Stomach (tissue), 4 donors: ENCODE measurements around the gene ETF1.

Source experiments
- EP300 ChIP-seq: sonication (generic); formaldehyde crosslinking; IDR thresholded peaks from one replicate; pipeline ENCODE4 v1.6.1; 2017; ENCODE audit warnings: antibody characterized with exemption
- POLR2A ChIP-seq, 4 donors: fragments of 450-650 bp; IDR thresholded peaks; one replicate each; pipeline ENCODE4 v1.6.1; 2016; ENCODE audit warnings: antibody characterized with exemption in 4 of 4, control low read depth in 2 of 4, mild to moderate bottlenecking in 1 of 4, moderate library complexity in 1 of 4
- POLR2AphosphoS5 ChIP-seq, 3 donors: sonication (generic); formaldehyde crosslinking; IDR thresholded peaks; one replicate each; pipeline ENCODE4 v1.6.1; 2016; ENCODE audit warnings: antibody characterized with exemption in 3 of 3
- TF ChIP-seq, protein P1 (sequence below), 7 experiments: fragments of 450-650 bp in 4 of 7; fragments of 200-600 bp in 3 of 7; sonication (generic) in 3 of 7; IDR thresholded peaks; one replicate each; pipeline ENCODE4 v1.5.1; 2016 to 2019; ENCODE audit warnings: antibody characterized with exemption in 7 of 7, control low read depth in 2 of 7, mild to moderate bottlenecking in 1 of 7

DNA sequence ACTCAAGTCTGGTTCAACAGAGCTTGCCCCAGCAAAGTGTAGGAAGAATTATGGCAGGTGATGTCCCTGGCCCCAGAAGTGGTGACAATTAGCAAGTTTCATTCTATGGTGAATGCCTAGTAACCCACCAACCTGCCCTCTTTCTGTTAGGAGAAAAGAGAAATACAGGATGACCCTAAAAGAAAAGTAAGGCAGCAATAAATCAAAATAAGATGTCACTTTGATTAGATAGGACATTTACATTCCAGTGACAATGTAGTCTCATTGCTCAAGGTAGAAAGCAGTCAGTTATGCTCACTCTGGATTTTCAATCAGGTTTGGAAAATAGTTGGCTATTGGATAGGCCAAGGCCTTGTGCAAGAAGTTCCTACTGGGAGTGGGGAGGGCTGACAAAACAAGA, 37.7 kb upstream of the ETF1 start:
- TF ChIP-seq, protein P1, sequence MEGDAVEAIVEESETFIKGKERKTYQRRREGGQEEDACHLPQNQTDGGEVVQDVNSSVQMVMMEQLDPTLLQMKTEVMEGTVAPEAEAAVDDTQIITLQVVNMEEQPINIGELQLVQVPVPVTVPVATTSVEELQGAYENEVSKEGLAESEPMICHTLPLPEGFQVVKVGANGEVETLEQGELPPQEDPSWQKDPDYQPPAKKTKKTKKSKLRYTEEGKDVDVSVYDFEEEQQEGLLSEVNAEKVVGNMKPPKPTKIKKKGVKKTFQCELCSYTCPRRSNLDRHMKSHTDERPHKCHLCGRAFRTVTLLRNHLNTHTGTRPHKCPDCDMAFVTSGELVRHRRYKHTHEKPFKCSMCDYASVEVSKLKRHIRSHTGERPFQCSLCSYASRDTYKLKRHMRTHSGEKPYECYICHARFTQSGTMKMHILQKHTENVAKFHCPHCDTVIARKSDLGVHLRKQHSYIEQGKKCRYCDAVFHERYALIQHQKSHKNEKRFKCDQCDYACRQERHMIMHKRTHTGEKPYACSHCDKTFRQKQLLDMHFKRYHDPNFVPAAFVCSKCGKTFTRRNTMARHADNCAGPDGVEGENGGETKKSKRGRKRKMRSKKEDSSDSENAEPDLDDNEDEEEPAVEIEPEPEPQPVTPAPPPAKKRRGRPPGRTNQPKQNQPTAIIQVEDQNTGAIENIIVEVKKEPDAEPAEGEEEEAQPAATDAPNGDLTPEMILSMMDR (IDR thresholded peaks at IDR 0.05): no peak
- TF ChIP-seq EP300: no peak
- no peak for TF ChIP-seq POLR2AphosphoS5 (IDR thresholded peaks at IDR 0.05)
- no peak for TF ChIP-seq POLR2A (IDR thresholded peaks at IDR 0.05)
